B cell (primary cell): ENCODE results near the gene TMEM108. TPM values are rescaled to one million over a fixed set of nuclear protein-coding genes. Genes with fewer than 3 reads are reported as not detected.

Experiments used
- ATAC-seq: fragments of 200-7000 bp; cut with Tn5 transposase; one replicate; pipeline ENCODE4 v1.10.0; 2021; ENCODE audit warnings: low read depth, mild to moderate bottlenecking, moderate number of reproducible peaks, moderate library complexity
- CTCF ChIA-PET: fragments of 350-600 bp; sonication (Branson Sonifier 250); formaldehyde crosslinking; loops from one replicate; lab custom pipeline; 2021; ENCODE audit warnings: antibody characterized with exemption, inconsistent platforms; lab: Charles Lee
- POLR2A ChIA-PET: fragments of 350-600 bp; sonication (Branson Sonifier 250); formaldehyde crosslinking; loops from one replicate; lab custom pipeline; 2021; ENCODE audit warnings: antibody characterized with exemption; lab: Charles Lee
- DNase-seq: peaks from one replicate; pipeline ENCODE4 v3.0.0; 2013
- H2AFZ ChIP-seq: 2 replicates; pipeline ENCODE4 v1.6.1; 2012; ENCODE audit warnings: mild to moderate bottlenecking, low read depth, low read length; ENCODE audit not compliant: insufficient read depth, poor library complexity, severe bottlenecking
- H3K27ac ChIP-seq, 2 donors: 1 replicate in 1 of 2; 2 replicates in 1 of 2; pipeline ENCODE4 v1.5.1; 2012 to 2013; ENCODE audit warnings: low read length in 2 of 2, mild to moderate bottlenecking in 2 of 2, moderate library complexity in 1 of 2
- H3K27me3 ChIP-seq, 4 experiments: fragments of 200-600 bp in 1 of 4; sonication (generic) in 1 of 4; replicated peaks in 1 of 4; 1 replicate in 2 of 4; 2 replicates in 2 of 4; pipeline versions ENCODE4 v1.6.1 to v1.7.0; 2013 to 2016; ENCODE audit warnings: low read length in 3 of 4, mild to moderate bottlenecking in 2 of 4, mixed read lengths in 1 of 4, moderate library complexity in 1 of 4; ENCODE audit not compliant: insufficient read depth in 4 of 4, control insufficient read depth in 3 of 4; ENCODE audit errors: control extremely low read depth in 1 of 4
- H3K36me3 ChIP-seq, 2 experiments: replicated peaks in 1 of 2; 1 replicate in 1 of 2; 2 replicates in 1 of 2; pipeline versions ENCODE4 v1.6.1 to v1.7.1; 2013; ENCODE audit warnings: low read length in 1 of 2; ENCODE audit not compliant: insufficient read depth in 2 of 2, control insufficient read depth in 1 of 2; ENCODE audit errors: control extremely low read depth in 1 of 2, extremely low read depth in 1 of 2
- H3K4me1 ChIP-seq, 2 donors: fragments of 200-600 bp in 1 of 2; sonication (generic) in 1 of 2; 1 replicate in 1 of 2; 2 replicates in 1 of 2; pipeline versions ENCODE4 v1.5.1 to v1.6.1; 2013 to 2017; ENCODE audit warnings: low read length in 2 of 2; ENCODE audit not compliant: control insufficient read depth in 2 of 2, insufficient read depth in 2 of 2
- H3K4me2 ChIP-seq: replicated peaks from 2 replicates; pipeline ENCODE3; 2012; ENCODE audit warnings: mild to moderate bottlenecking, low read depth, low read length; ENCODE audit not compliant: poor library complexity, severe bottlenecking
- H3K4me3 ChIP-seq, 5 experiments: fragments of 200-600 bp in 1 of 5; sonication (generic) in 1 of 5; 1 replicate in 3 of 5; 2 replicates in 2 of 5; pipeline versions ENCODE4 v1.5.1 to v1.7.0; 2011 to 2016; ENCODE audit warnings: low read length in 4 of 5, mild to moderate bottlenecking in 4 of 5, low read depth in 2 of 5, control low read depth in 1 of 5, moderate library complexity in 1 of 5; ENCODE audit not compliant: insufficient read depth in 1 of 5; ENCODE audit errors: control extremely low read depth in 1 of 5, extremely low read depth in 1 of 5
- H3K79me2 ChIP-seq: fragments of 200-600 bp; sonication (generic); one replicate; pipeline ENCODE4 v1.6.0; 2016; ENCODE audit warnings: low read length; ENCODE audit not compliant: control insufficient read depth, insufficient read depth
- H3K9ac ChIP-seq: fragments of 200-600 bp; sonication (generic); 2 replicates; pipeline ENCODE4 v1.6.1; 2017; ENCODE audit warnings: mild to moderate bottlenecking, low read length, moderate library complexity
- H3K9me3 ChIP-seq, 3 donors: one replicate each; pipeline versions ENCODE4 v1.6.1 to v1.7.1; 2013; ENCODE audit warnings: low read length in 2 of 3; ENCODE audit not compliant: control insufficient read depth in 2 of 3, insufficient read depth in 1 of 3; ENCODE audit errors: control extremely low read depth in 1 of 3
- H4K20me1 ChIP-seq: 2 replicates; pipeline ENCODE4 v1.6.0; 2012; ENCODE audit warnings: mild to moderate bottlenecking, low read length; ENCODE audit not compliant: insufficient read depth, control insufficient read depth, poor library complexity, severe bottlenecking
- H3K27ac Mint-ChIP-seq: one replicate; pipeline ENCODE4 v1.8.0; 2021; ENCODE audit warnings: mixed read lengths
- H3K27me3 Mint-ChIP-seq: one replicate; pipeline ENCODE4 v1.8.0; 2021; ENCODE audit warnings: mixed read lengths
- H3K4me1 Mint-ChIP-seq: one replicate; pipeline ENCODE4 v1.8.0; 2021; ENCODE audit warnings: mixed read lengths
- H3K4me3 Mint-ChIP-seq: one replicate; pipeline ENCODE4 v1.8.0; 2021; ENCODE audit warnings: mixed read lengths
- H3K9me3 Mint-ChIP-seq: one replicate; pipeline ENCODE4 v1.8.0; 2022; ENCODE audit warnings: mixed read lengths; ENCODE audit not compliant: insufficient read depth
- CTCF ChIP-seq: fragments of 200-600 bp; IDR thresholded peaks from one replicate; pipeline ENCODE4 v1.8.0; 2022; ENCODE audit warnings: antibody characterized with exemption, mild to moderate bottlenecking
- EZH2 ChIP-seq: IDR thresholded peaks from 2 replicates; pipeline ENCODE4 v1.6.1; 2012; ENCODE audit warnings: borderline replicate concordance, low read depth, mild to moderate bottlenecking, moderate library complexity, low read length; ENCODE audit not compliant: insufficient read depth, poor library complexity, severe bottlenecking
- WGBS: methylation state at CpG from one replicate; pipeline ENCODE4 v1.1.5; 2013; ENCODE audit warnings: missing lambda C conversion rate; ENCODE audit not compliant: insufficient coverage; 5-methylcytosine and 5-hydroxymethylcytosine counted together
- intact Hi-C: fragments of 100-400 bp; cut with micrococcal nuclease; formaldehyde crosslinking; loops from one replicate; pipeline ENCODE4 v1.10.0; 2022
- polyA plus RNA-seq: library from polyadenylated mRNA; depleted of rRNA; stranded (reverse); fragments of >200 nt; gene quantifications from 2 replicates; pipeline ENCODE4 v1.2.3, GENCODE V29; 2012
- total RNA-seq, 2 donors: library from RNA; stranded (reverse); fragments of 120-200 nt in 1 of 2; gene quantifications; 1 replicate in 1 of 2; 2 replicates in 1 of 2; pipeline versions ENCODE4 v1.2.3 to v1.2.4, GENCODE V29; 2013 to 2022

Gene TMEM108
- total and polyA plus RNA-seq, 2 donors (not counting 1 experiment from before 2014, with no cell fraction given), result not detected

- no peak overlapping the region for H3K27ac ChIP-seq
These were observed 173.3 kb downstream of the TMEM108 start for GRCh38 chr3:133211449-133211848.

GRCh38 chr3:133211856-133212255, 173.7 kb downstream of the TMEM108 start:
- peak overlapping the region; percentile 13 for H3K9ac ChIP-seq
- DNase-seq (no peak), ATAC-seq (no peak)
- intact Hi-C loops, result no loop called here
- peaks cover 28% of the 10 kb centered on the region for H3K4me1 Mint-ChIP-seq
- ChIA-PET CTCF (no interaction called here), POLR2A (no interaction called here)
- H3K4me3 Mint-ChIP-seq, result no peak overlapping the region
- no peaks in the 10 kb centered on the region for H3K9me3 ChIP-seq
- no peak overlapping the region for H3K27ac ChIP-seq
- no peaks in the 10 kb centered on the region for H4K20me1 ChIP-seq
- no peak overlapping the region for H3K27ac Mint-ChIP-seq
- H3K9me3 Mint-ChIP-seq, result no peaks in the 10 kb centered on the region
- H3K4me3 ChIP-seq, result no peak overlapping the region
- H2AFZ ChIP-seq, result no peak overlapping the region
- no peaks in the 10 kb centered on the region for H3K27me3 ChIP-seq
- no peaks in the 10 kb centered on the region for H3K27me3 Mint-ChIP-seq
- H3K79me2 ChIP-seq, result no peaks in the 10 kb centered on the region
- H3K36me3 ChIP-seq, result no peaks in the 10 kb centered on the region
- no peak overlapping the region for H3K4me2 ChIP-seq
- H3K4me1 ChIP-seq, result peaks cover 19 to 22% of the 10 kb centered on the region in 2 donors
- TF ChIP-seq CTCF (no peak), EZH2 (no peak)

More at GRCh38 chr3:133211449-133211848, 173.3 kb downstream of the TMEM108 start:
- peaks cover 28% of the 10 kb centered on the region for H3K4me1 Mint-ChIP-seq
- Histone ChIP-seq H3K79me2 (no peaks in the 10 kb centered on the region), H3K36me3 (no peaks in the 10 kb centered on the region), H4K20me1 (no peaks in the 10 kb centered on the region), H3K4me3 (no peak overlapping the region), H3K4me1 (peaks cover 19 to 22% of the 10 kb centered on the region in 2 donors), H3K9ac (peak overlapping the region; percentile 13), H3K4me2 (no peak overlapping the region), H3K27me3 (peaks cover 0 to 3% (median 0%) of the 10 kb centered on the region in 4 experiments), H3K9me3 (no peaks in the 10 kb centered on the region), H2AFZ (peak overlapping the region; percentile 13)
- WGBS, result 0% methylated on average over 1 of the region's 2 CpGs
- H3K27me3 Mint-ChIP-seq, result peaks cover 3% of the 10 kb centered on the region
- no peak overlapping the region for H3K4me3 Mint-ChIP-seq
- no peak for TF ChIP-seq CTCF
- TF ChIP-seq EZH2, result no peak
- ATAC-seq (peak; percentile 65), DNase-seq (peak; percentile 54)
- H3K9me3 Mint-ChIP-seq, result no peaks in the 10 kb centered on the region
- intact Hi-C loops, result no loop called here
- ChIA-PET POLR2A (no interaction called here), CTCF (no interaction called here)
- H3K27ac Mint-ChIP-seq, result no peak overlapping the region
